Coronary artery (tissue), 2 donors: ENCODE measurements around the gene HMGN4.

Source experiments
- DNase-seq: peaks from one replicate; pipeline ENCODE4 v3.0.0-alpha.2; 2017; ENCODE audit warnings: low spot score
- H3K27ac ChIP-seq, 2 donors: fragments of 200-600 bp; sonication (generic); one replicate each; pipeline ENCODE4 v1.5.1; 2016 to 2019
- H3K4me3 ChIP-seq: fragments of 200-600 bp; sonication (generic); 2 replicates; pipeline ENCODE4 v1.5.1; 2016; ENCODE audit warnings: mild to moderate bottlenecking, moderate library complexity
- TF ChIP-seq, protein P1 (sequence below): fragments of 200-600 bp; sonication (generic); IDR thresholded peaks from one replicate; pipeline ENCODE4 v1.5.1; 2019; ENCODE audit warnings: antibody characterized with exemption

Gene HMGN4

GRCh38 chr6:26524722-26525370, 13.3 kb upstream of the HMGN4 start:
- no peak overlapping the region for H3K4me3 ChIP-seq
- H3K27ac ChIP-seq = no peak overlapping the region
- TF ChIP-seq, protein P1, sequence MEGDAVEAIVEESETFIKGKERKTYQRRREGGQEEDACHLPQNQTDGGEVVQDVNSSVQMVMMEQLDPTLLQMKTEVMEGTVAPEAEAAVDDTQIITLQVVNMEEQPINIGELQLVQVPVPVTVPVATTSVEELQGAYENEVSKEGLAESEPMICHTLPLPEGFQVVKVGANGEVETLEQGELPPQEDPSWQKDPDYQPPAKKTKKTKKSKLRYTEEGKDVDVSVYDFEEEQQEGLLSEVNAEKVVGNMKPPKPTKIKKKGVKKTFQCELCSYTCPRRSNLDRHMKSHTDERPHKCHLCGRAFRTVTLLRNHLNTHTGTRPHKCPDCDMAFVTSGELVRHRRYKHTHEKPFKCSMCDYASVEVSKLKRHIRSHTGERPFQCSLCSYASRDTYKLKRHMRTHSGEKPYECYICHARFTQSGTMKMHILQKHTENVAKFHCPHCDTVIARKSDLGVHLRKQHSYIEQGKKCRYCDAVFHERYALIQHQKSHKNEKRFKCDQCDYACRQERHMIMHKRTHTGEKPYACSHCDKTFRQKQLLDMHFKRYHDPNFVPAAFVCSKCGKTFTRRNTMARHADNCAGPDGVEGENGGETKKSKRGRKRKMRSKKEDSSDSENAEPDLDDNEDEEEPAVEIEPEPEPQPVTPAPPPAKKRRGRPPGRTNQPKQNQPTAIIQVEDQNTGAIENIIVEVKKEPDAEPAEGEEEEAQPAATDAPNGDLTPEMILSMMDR = no peak
- DNase-seq = no peak

DNA sequence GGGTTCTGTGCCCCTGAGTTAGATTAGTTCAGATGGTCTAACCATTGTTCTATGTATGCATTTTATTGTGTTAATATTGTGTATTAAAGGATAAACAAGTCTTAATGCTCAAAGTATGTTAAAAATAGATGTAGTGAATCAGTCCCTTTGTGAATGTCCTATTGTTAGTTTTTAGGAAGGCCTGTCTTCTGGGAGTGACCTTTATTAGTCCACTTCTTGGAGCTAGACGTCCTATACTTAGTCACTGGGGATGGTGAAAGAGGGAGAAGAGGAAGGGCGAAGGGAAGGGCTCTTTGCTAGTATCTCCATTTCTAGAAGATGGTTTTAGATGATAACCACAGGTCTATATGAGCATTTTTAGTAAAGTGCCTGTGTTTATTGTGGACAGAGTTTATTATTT, 12.3 kb upstream of the HMGN4 start:
- H3K4me3 ChIP-seq = no peak overlapping the region
- no peak overlapping the region for H3K27ac ChIP-seq
- TF ChIP-seq, protein P1 = no peak
- DNase-seq = no peak

GRCh38 chr6:26526928-26527327, 11.2 kb upstream of the HMGN4 start:
- TF ChIP-seq, protein P1 = no peak
- DNase-seq = no peak
- no peak overlapping the region for H3K27ac ChIP-seq
- H3K4me3 ChIP-seq = no peak overlapping the region

- H3K27ac ChIP-seq = no peak overlapping the region
- no peak overlapping the region for H3K4me3 ChIP-seq
- TF ChIP-seq, protein P1 = no peak
- no peak for DNase-seq
These were observed 8.0 kb upstream of the HMGN4 start for GRCh38 chr6:26530203-26530602.

- H3K27ac ChIP-seq = peak overlapping the region in 1 of 2 donors; percentile 90
- TF ChIP-seq, protein P1 = no peak
- no peak overlapping the region for H3K4me3 ChIP-seq
- DNase-seq = no peak
These were observed 6.3 kb upstream of the HMGN4 start for GRCh38 chr6:26531897-26532296.

- TF ChIP-seq, protein P1 = no peak
- peak overlapping the region; percentile 60 to 90 for H3K27ac ChIP-seq
- DNase-seq = peak; percentile 92
- peak overlapping the region; percentile 86 for H3K4me3 ChIP-seq
These were observed 5.3 kb upstream of the HMGN4 start for GRCh38 chr6:26532699-26533531.
